ENCODE results near the gene IL17RE. TPM values are rescaled to one million over a fixed set of nuclear protein-coding genes. Genes with fewer than 3 reads are reported as not detected.
"Not testable (repeated sequence)": the region's sequence is repeated elsewhere in the genome, so short reads cannot be mapped to it uniquely, and the experiment has no call there.

IL17RE gene
- total RNA-seq (10 to 100 TPM in 3 of 6 donors, 1 to 10 TPM in 3; 6.4 to 14.1 (median 9.4) TPM), polyA plus RNA-seq (10 to 100 TPM in 1 of 2 donors, 1 to 10 TPM in 1; 8.0 to 15.6 TPM)

DNA sequence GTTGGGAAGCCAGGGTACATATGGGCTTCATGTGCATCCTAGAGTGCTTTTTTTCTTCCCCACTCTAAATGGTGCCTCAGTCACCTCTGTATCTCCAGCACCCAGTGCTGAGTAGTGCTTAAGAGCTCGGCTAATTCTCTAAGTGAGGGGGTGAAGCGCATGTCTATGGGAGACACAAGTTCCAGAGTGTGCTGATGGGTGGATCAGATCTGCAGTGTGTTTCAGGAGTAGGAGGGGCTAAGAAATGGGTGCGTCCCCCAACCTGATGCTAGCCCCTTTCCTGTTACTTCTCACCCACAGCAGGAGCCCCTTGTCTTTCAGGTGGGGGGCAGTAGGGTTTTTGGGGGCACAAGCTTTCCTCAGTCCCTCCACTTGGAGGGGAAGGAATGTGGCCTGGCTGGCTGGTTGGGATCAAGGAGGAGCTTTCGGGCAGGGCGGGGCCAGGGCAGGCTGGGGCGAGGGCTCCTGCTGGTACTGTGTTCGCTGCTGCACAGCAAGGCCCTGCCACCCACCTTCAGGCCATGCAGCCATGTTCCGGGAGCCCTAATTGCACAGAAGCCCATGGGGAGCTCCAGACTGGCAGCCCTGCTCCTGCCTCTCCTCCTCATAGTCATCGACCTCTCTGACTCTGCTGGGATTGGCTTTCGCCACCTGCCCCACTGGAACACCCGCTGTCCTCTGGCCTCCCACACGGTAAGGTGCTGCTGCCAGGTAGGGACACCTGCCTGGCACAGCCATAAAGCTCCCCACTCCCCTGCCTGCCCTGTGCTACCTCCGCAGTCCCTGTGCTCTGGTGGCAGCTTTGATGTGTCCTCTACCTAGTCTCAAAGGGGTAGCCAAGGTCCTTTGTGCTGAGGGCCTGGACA lies at the start of gene IL17RE:
IL17RE (plus strand) TSS at position 477 of the 866 bp plus-strand sequence; CDS start at position 562, 85 bp downstream.
- H3K9me3 ChIP-seq: no peaks in the 10 kb centered on the region
- 12 to 14% methylated on average over 13 of the region's 13 CpGs for WGBS, 2 donors
- FAIRE-seq (no peak), DNase-seq (peak; percentile 53 to 84 (median 68)), ATAC-seq (peak; percentile 44 to 71 (median 66))
- H3K4me1 ChIP-seq: peaks cover 28 to 30% (median 29%) of the 10 kb centered on the region in 3 donors
- peak within 1 kb of the TSS; percentile 10 to 53 (median 28) for H3K4me3 ChIP-seq
- no peaks in the 10 kb centered on the region for H3K27me3 ChIP-seq
- TF ChIP-seq CTCF (IDR thresholded peaks at IDR 0.05): no peak
- H3K36me3 ChIP-seq: no peaks in the 10 kb centered on the region
- intact Hi-C loops (cut with DNase I): no loop called here
- H3K27ac ChIP-seq: peak within 1 kb of the TSS; percentile 7 to 73 (median 60)

- DNase-seq; H3K27ac ChIP-seq; H3K4me3 ChIP-seq; FAIRE-seq; H3K27me3 ChIP-seq; ATAC-seq; H3K4me1 ChIP-seq; H3K9me3 ChIP-seq; intact Hi-C loops (cut with DNase I); H3K36me3 ChIP-seq: not testable (repeated sequence)
- WGBS, 2 donors: 67 to 71% methylated on average over 11 of the region's 11 CpGs
Measured at GRCh38 chr3:9854291-9854940, 48.2 kb upstream of the IL17RE start.

GRCh38 chr3:9855594-9855993 lies 47.1 kb upstream of the IL17RE start:
- Histone ChIP-seq H3K27ac (no peak overlapping the region), H3K27me3 (no peaks in the 10 kb centered on the region), H3K36me3 (no peaks in the 10 kb centered on the region), H3K4me1 (no peaks in the 10 kb centered on the region), H3K4me3 (no peak overlapping the region), H3K9me3 (no peaks in the 10 kb centered on the region)
- 87 to 97% methylated on average over 3 of the region's 3 CpGs for WGBS, 2 donors
- DNase-seq (no peak), FAIRE-seq (no peak), ATAC-seq (no peak)
- TF ChIP-seq CTCF (IDR thresholded peaks at IDR 0.05): no peak
- intact Hi-C loops (cut with DNase I): no loop called here

DNA sequence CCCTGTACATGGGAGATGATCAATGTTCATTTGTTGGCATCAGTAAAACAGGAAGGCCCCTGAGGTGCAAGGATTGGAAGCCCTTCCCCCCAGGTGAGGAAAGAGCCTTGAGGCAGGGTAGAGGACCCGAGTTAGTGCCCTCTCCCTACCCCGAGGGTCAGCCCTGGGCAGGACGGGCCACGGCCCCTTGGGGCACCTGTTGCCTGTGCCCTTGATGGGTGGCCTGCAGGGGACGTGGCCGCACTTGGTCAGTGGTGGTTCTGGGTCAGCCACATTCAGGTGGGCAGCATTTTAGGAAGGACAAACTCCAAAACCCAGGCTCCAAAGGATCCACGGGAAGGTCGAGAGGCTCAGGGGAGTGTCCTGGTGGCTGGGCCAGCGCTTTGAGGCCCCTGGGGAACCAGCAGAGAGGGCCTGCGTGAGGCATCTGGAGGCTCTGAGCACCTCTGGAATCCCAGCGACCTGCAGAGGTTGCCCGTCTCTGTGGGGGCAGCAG lies 43.1 kb upstream of the IL17RE start:
- ATAC-seq (no peak), FAIRE-seq (no peak), DNase-seq (no peak)
- TF ChIP-seq CTCF (IDR thresholded peaks at IDR 0.05): no peak
- Histone ChIP-seq H3K9me3 (no peaks in the 10 kb centered on the region), H3K4me1 (no peaks in the 10 kb centered on the region), H3K27ac (no peak overlapping the region), H3K27me3 (no peaks in the 10 kb centered on the region), H3K36me3 (no peaks in the 10 kb centered on the region), H3K4me3 (no peak overlapping the region)
- intact Hi-C loops (cut with DNase I): no loop called here
- WGBS, 2 donors: 71 to 75% methylated on average over 12 of the region's 12 CpGs

GRCh38 chr3:9861201-9861600 lies 41.4 kb upstream of the IL17RE start:
- intact Hi-C loops (cut with DNase I): no loop called here
- H3K4me1 ChIP-seq: no peaks in the 10 kb centered on the region
- WGBS, 2 donors: 84 to 92% methylated on average over 4 of the region's 4 CpGs
- ATAC-seq (no peak), FAIRE-seq (no peak), DNase-seq (no peak)
- no peaks in the 10 kb centered on the region for H3K9me3 ChIP-seq
- H3K27me3 ChIP-seq: no peaks in the 10 kb centered on the region
- H3K36me3 ChIP-seq: no peaks in the 10 kb centered on the region
- H3K27ac ChIP-seq: no peak overlapping the region
- no peak for TF ChIP-seq CTCF (IDR thresholded peaks at IDR 0.05)
- no peak overlapping the region for H3K4me3 ChIP-seq
